GM19452 (cell line): ENCODE results near the gene SCAMP4.

ENCODE experiments used
- ATAC-seq: cut with Tn5 transposase; IDR thresholded peaks from one replicate; pipeline ENCODE4 v1.9.1; 2021; ENCODE audit not compliant: unreplicated experiment

SCAMP4 gene

DNA sequence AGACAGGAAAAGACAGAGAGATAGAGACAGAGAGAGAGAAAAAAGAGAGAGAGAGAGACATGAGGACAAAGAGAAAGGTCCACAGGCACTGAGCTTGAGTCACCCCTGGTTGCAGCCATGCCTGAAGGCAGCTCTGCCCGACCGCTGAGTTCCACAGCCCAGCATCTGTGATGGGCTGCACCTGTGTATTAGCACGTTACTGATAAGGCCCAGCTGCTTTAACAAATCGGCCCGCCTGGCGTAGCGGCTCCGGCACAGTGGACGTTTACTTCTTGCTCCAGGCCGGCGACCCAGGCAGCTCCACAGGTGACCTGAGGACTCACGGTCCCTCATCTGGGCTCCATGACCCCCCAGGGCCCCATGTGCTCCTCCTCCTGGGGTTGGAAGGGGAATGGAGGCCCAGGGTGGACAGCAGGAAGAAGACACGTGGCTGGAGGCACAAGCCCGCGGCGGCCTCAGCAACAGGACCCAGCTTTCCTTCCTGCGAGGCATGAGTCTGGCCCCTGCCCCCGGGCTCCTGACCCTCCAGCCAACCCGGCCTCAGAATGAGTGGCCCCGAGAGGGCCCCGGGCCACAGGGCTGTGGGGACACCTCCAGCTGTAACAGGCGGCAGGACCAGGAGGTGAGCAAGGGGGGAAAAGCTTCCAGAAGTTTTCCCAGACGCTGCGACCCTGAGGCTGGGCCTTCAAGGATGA, 31.9 kb downstream of the SCAMP4 start:
- ATAC-seq: no peak

DNA sequence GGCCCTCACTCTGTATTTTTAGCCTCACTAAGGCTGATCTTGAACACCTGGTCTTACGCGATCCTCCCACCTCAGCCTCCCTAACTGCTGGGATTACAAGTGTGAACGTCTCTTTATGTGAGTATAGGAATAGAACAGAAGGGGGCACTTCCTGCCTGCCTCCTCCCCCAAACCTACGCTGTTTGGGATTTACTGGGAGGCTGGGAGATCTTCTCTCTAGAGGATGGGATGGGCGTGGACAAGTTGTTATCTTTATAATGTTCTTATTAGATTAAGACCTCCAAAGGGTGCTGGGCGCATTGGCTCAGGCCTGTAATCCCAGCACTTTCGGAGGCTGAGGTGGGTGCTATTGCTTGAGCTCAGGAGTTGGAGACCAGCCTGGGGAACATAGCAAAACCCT, 32.9 kb downstream of the SCAMP4 start:
- ATAC-seq: no peak

DNA sequence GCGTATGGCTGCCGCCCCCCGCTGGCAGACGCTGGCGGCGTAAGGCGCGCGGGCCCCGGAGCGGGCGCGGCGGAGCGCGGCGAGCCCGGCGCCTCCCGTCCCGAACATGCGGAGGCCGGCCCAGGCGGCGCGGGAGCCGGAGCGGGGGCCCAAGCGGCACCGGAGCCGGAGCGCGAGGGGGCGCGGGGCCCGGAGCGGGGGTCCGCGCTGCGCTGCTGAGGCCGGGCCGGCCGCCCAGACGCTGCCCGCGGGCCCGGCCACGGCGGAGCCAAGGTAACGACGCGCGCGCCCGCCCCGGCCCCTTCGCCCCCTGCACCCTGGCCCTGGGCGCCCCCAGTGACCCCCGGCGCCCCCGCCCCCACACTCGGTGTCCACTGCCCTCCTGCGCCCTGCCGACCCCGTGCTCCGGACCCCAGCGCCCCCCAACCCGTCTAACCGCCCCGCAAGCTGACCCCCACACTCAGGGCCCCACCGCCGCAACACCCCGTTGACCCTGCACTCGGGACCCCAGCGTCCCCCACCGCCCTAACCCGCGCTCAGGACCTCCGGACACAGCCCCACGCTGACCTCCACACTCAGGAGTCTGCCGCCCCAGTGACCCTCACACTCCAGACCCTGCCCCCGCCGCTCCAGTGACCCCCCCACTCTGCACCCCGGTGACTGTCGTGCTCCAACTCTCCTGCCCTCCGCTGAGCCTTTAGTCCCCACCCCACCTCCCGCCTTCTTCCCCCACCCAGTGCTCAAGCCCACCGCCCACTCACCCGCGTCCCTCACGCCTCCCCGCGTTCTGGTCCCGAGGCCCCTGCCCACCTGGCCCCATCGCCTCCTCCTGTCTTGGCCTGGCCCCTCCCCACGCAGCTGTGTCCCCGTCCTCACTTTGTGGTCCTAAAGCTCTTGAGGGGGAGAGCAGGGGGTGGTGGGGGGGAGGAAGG, 36.2 kb downstream of the SCAMP4 start, which contains the start of gene CSNK1G2:
Gene CSNK1G2, plus strand, starts transcription at position 27 of the 932 bp plus-strand sequence. CDS start 28,601 bp downstream, outside the sequence.
- ATAC-seq: peak; percentile 57

DNA sequence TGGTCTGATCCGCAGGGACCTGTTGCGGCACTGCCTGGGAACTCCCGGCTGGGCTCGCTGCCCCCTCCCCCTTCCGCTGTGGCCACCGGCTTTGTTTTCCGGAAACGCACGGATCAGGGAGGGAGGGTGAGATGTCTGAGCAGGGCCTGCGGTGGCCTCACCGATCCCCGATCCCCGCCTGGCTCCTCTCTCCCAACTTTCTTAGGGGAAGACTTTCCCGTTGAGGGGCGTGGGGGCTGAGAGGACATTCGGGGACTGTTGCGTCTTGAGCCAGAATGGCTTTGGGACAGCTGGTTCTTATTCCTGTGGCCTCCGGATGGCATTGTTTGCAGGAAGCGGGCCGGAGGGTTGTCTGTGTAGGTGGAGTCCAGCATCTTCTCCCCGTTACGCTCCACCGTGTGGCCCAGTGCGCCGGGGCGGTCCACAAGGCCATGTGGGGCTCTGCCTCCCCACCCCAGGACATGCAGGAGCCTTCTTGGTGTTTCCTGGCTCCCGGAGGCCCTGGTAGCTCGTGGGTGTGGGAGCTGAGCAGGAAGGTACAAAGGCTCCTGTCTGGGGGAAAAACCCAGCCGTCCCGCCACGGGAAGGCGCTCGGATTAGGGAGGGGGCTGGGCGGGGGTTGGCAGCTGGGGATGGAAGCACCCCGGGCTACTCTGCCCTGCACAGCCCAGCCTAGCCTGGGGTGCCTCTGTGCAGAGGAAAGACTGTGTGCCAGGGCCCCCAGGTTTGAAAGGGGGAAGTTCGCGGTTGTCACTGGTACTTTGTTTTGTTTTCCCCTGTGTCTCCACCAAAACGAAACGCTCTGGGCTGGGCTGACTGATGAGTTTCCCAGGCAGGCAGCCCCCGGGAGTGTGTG, 37.1 kb downstream of the SCAMP4 start:
- no peak for ATAC-seq

DNA sequence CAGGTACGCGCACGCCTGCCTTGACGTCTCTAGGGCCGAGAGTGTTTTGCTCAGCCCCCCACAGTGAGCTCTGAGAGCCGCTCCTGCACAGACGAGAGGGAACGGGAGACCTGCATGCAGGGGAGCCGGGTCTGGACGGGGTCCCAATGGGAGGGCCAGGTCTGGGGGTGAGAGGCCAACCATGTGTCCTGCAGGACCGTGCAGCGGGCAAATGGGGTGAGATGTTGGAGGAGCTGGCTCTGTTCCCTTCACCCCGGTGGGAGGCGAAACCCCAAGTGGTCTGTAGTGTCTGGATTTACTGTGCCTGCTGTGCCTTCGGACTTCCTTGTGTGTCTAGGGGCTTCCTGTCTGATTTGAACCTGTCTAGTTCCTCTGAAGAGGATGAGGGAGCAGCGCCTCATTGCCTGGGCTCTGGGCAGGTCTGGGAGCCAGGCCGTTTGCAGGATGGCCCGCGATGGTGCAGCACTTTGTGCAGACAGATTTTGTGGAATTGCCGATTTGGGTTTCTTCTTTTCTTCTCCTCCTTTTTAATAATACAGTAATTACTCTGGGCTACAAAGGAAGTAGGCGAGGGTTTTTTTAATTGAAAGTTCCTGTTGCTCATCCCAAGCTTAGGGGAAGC, 37.8 kb downstream of the SCAMP4 start:
- no peak for ATAC-seq

GRCh38 chr19:1943661-1944087, 38.5 kb downstream of the SCAMP4 start:
- no peak for ATAC-seq

- ATAC-seq: no peak
Observed at GRCh38 chr19:1944088-1944915, 39.1 kb downstream of the SCAMP4 start.

DNA sequence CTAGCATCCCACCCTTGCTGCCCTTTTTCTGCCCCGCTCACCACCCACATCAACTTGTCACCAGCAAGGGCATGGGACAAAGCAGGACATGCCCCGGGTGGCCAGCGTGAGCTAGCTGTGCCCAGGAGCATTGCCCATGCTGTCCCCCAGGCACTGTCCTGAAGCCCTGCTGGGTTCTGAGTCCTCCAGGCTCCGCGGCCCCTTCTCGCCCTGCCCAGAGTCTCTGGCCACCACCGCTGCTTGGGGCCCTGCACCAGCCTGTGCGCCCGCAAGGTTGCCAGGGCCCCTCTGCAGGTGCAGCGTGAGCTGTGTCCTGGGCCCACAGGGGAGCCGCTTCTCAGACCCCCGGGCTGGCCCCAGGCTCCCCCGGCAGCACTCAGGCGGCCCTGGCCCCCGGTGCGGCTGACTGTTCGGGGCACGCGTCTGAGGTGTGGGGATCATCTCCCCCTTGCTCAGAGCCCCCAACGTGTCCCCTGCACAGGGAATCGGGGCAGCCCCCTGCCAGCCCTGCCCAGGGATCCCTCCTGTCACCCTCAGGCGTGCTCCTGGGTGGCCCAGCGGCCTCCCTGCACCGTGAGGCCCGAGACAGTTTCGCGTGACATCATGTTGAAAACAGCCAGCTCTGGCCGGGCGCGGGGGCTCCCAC, 39.8 kb downstream of the SCAMP4 start:
- no peak for ATAC-seq

DNA sequence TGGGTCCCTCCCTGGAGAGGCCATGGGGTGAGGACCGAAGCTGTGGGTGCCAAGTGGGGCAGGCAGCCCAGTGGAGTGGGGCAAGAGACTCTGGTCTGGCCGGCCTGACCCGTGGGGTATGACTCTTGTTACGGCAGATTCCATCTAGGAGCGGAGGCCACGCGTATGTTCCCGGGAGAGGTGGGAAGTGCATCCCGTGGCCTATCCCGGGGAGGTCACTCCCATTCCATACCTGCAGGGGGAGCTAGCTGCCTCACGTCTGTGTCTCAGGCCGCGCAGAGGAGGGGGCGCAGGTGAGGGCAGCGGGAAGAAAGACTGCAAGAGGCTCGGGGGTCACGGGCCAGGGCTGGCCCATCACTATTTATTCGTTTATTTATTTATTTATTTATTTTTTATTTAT, 40.7 kb downstream of the SCAMP4 start:
- ATAC-seq: no peak

DNA sequence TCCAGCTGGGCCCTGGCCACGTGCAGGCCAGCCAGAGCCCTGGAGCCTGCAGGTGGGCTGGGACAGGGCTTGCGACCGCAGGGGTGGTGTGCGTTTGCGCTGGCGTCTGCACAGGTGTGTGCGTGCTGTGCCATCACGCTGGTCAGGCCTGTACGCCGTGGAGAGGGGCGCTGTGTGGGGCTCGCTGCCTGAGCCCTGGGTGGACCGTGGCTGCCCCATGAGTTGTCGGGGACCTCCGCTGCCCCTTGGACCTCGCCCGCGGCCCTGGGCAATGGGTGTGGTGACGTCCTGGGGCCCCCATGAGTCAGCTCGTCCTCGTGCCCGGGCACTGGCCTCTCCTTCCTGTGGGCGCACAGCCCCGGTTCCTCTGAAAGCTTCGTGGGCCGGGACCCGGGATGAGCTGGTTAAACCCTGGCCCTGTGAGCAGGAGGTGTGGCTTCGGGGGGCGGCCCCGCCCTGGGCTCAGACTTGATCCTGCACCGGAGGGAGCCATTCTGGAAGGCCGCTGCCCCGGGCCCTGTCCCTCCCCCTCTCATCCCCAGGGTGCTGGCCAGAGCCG, 42.5 kb downstream of the SCAMP4 start:
- no peak for ATAC-seq

DNA sequence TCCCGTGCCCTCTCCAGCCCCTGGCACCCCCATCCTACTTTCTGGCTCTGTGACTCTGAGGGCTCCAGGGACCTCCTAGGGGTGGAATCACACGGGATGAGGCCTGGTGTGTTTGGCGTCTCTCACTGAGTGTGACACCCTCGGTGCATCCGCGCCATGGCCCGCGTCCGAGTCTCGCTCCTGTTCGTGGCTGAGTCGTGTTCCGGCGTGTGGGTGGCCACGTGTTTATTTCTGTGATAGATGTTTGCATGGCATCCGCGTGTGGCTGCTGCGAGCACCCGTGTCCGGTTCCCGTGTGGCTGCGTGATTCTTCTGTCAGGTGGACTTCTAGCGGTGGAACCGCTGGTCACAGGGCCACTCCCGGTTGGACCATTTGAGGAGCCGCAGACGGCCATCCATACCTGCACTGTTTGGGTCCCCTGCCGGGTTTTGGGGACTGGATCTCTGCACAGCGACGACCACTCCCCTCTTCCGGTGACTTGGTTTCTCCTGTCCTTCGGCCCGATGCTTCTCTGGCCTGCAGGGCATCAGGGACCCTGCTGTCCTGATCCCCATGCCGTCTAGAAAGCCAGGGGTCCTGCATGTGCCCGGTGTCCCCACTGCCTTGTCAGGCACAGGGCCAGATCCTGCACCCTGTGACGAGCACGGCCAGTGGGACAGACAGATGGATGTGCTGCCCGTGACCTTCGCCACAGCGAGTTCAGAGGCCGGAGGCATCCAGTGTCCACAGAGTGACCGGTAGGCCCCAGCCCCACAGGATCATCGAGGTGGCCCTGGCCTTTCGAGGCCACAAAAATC, 44.3 kb downstream of the SCAMP4 start:
- no peak for ATAC-seq

GRCh38 chr19:1950640-1951039, 45.4 kb downstream of the SCAMP4 start:
- no peak for ATAC-seq

DNA sequence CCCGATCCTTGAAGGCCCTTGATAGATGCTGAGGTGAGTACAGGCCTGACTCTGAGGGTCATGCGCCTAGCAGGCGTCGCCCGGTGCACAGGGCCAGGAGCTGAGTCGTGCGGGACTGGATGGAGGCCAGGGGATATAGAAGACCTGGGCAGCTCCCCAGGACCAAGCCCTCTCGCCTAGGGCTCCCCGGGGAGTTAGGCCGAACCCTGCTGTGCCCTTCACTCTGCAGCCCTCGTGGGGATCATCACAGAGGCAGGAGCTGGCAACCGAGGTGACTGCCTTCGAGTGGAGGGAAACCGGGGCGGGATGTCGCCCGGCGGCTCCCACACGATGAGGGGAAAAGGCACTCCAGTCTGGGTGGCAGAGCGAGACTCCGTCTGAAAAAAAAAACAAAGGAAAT, 47.4 kb downstream of the SCAMP4 start:
- no peak for ATAC-seq

DNA sequence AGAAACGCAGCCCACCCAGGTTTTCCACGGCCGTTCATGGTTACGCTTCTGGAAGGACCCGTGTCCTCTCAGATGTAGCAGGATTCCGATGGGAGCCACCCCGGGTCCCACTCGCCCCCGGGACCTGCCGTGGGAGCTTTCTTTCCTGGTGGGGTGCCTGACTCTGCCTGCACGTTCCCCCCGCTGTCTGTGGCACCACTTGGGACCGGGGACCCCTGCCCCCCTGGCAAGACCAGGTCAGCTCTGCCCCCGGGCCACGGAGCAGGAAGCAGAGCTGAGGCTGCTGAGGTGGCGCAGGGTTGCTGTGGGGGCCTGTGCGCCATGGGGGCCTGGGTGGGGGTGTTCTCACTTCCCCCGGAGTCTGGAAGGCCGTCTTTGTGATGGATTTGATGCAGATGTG, 47.8 kb downstream of the SCAMP4 start:
- ATAC-seq: no peak

DNA sequence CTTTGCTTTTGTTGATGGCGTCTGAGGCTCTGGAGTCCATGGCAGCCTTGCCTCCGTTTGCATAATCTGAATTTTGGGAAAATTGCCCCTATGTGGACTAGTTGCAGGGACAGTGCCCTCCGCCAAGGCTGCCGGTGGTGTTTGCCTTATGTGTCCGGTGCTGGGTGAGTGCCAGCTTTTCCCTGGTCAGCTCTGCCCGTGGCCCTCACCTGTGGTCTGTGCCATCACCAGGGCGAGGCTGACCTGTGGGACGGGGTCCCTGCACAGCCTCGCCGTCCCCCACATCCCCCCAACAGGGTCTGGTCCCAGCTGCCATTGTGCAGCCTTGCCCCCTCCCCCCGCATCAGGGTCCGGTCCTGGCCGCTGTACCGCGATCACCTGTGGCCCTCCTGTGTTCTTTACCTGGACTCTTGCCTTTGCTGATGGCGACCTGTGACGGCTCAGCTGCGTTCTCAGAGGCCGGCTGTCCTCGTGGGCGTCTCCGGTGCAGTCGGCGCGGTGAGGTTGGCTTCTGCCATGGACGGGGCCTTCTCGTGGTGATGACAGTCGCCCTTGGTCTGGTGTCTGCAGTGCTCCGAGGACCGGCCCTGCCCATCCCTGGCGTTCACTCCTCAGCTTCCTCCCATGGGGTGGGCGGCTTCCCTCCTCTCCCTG, 48.4 kb downstream of the SCAMP4 start:
- no peak for ATAC-seq

GRCh38 chr19:1954532-1954933, 49.3 kb downstream of the SCAMP4 start:
- ATAC-seq: no peak

DNA sequence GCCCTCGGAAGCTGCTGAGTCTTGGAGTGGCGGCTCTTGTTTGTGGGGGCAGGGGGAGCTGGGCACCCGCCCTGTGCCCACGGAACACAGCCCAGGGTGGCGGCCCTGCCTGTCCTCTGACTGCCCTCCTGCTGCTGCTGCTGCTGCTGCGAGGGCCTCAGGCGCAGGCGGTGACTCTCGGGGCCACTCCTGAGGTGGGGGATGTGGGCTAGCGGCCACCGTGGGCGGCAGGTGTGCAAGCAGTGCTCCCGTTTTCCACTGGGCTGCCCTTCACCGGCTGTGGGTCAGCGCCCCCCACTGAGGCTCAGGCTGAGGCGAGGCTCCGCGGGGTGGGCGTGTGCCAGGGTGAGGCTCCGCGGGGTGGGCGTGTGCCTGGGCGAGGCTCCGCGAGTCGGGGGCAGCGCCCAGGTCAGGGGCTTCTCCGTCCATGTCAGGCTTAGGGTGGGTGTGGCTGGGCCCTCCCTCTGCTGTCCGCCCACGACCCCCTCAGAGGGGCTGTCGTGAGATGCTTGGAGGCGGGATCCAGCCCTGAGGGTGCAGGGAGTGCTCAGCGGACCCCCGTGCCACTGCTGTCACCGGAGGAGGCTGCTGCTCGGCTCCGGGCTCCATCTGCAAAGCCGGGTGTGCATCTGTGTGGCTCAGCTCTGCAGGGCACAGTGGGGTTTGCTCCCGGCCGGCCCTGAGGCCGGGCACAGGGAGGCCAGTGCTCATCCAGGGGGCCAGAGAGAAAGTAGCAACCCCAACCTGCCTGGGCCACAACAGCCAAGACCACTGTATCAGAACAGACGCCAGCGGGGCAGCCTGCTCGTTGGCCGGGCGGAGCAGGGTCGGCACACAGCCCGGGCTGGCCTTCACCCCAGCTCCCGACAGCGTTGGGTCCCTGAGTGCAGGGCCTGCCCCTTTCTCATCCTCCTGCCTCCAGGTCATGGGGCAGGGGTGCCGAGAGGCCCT, 50.2 kb downstream of the SCAMP4 start:
- no peak for ATAC-seq
